Measurements from ENCODE around the gene AKAP8.

GRCh38 chr19:15399234-15399515 is 19.6 kb upstream of the AKAP8 start:
- TF ChIP-seq CTCF (IDR thresholded peaks at IDR 0.05) (no peak), POLR2A (IDR thresholded peaks at IDR 0.05) (no peak)

Measured in Peyer's patch (tissue), 4 donors.